Measurements from ENCODE around the gene COG2.
"Not testable (repeated sequence)": the region's sequence is repeated elsewhere in the genome, so short reads cannot be mapped to it uniquely, and the experiment has no call there.

The COG2 gene

GRCh38 chr1:230680300-230681025, 38.2 kb downstream of the COG2 start:
- DNase-seq: no peak

- DNase-seq: no peak
Observed at GRCh38 chr1:230681599-230681998, 39.3 kb downstream of the COG2 start.

GRCh38 chr1:230682274-230682673, 40.0 kb downstream of the COG2 start:
- no peak for DNase-seq

GRCh38 chr1:230682882-230683610, 40.8 kb downstream of the COG2 start:
- DNase-seq: no peak

- DNase-seq: no peak
Observed at GRCh38 chr1:230684146-230684545, 41.9 kb downstream of the COG2 start.

- DNase-seq: no peak
Observed at GRCh38 chr1:230684998-230685397, 42.7 kb downstream of the COG2 start.

GRCh38 chr1:230686747-230687146, 44.5 kb downstream of the COG2 start:
- no peak for DNase-seq

GRCh38 chr1:230690101-230690500, 47.8 kb downstream of the COG2 start:
- no peak for DNase-seq

GRCh38 chr1:230691615-230692014, 49.3 kb downstream of the COG2 start:
- DNase-seq: no peak

GRCh38 chr1:230693221-230693620, 50.9 kb downstream of the COG2 start:
- DNase-seq: no peak

- DNase-seq: no peak
Observed at GRCh38 chr1:230693777-230694176, 51.5 kb downstream of the COG2 start.

GRCh38 chr1:230694464-230694863, 52.2 kb downstream of the COG2 start:
- no peak for DNase-seq

- DNase-seq: no peak
Observed at GRCh38 chr1:230694991-230695390, 52.7 kb downstream of the COG2 start.

- DNase-seq: no peak
Observed at GRCh38 chr1:230696218-230696617, 53.9 kb downstream of the COG2 start.

GRCh38 chr1:230696722-230697437, 54.6 kb downstream of the COG2 start:
- no peak for DNase-seq

- DNase-seq: no peak
Observed at GRCh38 chr1:230698130-230698529, 55.8 kb downstream of the COG2 start.

- DNase-seq: not testable (repeated sequence)
Observed at GRCh38 chr1:230698964-230699363, 56.7 kb downstream of the COG2 start.

GRCh38 chr1:230699716-230700115, 57.4 kb downstream of the COG2 start:
- DNase-seq: no peak

- DNase-seq: no peak
Observed at GRCh38 chr1:230700132-230700531, 57.9 kb downstream of the COG2 start.

- no peak for DNase-seq
Observed at GRCh38 chr1:230701434-230701833, 59.2 kb downstream of the COG2 start.

GRCh38 chr1:230701895-230702768, 59.9 kb downstream of the COG2 start:
- no peak for DNase-seq

GRCh38 chr1:230702934-230703678, 60.8 kb downstream of the COG2 start:
- no peak for DNase-seq

Data from CD4-positive, alpha-beta T cell treated with Interleukin-10 for 1 hour (primary cell).